ENCODE data around the gene EIF4G1.

The EIF4G1 gene

DNA sequence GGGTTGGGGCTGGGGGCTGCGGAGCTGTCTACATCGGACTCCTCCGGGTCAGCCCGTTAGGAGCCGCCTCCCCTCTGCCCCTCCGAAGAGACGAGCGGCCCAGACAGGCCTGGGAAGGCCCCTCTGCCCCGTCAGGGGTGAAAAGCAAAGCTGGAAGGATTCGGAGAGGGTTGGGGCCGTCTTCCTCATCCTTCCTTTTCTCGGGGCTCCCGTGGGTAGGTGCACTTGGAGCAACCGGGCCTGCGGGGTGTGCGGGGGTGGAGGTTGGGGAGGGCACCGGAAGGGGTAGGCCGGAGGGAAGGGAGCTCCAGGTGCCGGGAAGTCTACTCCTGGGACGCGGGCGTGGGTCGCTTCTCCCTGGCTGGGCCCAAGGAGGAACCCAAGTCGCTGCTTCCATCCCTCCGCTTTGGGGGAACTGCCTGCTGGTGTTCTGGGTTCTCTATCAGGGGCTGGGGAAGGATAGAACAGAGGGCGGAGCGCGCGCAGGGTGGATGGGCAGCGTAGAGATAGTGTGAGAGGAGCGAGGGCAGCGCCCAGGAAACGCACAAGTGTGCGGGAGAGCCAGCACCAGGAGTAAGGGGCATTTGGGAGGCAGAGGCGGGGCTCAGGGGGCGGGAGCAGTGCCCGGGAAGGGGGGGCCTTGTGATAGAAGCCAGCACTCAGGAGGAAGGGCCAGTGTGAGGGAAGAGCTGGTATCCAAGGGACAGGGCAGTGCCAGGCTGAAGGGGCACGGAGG, 47.7 kb downstream of the EIF4G1 start:
- H2AFZ ChIP-seq (ENCODE audit: low read depth, low read length): peak overlapping the region; percentile 96
- DNase-seq: peak; percentile 60

DNA sequence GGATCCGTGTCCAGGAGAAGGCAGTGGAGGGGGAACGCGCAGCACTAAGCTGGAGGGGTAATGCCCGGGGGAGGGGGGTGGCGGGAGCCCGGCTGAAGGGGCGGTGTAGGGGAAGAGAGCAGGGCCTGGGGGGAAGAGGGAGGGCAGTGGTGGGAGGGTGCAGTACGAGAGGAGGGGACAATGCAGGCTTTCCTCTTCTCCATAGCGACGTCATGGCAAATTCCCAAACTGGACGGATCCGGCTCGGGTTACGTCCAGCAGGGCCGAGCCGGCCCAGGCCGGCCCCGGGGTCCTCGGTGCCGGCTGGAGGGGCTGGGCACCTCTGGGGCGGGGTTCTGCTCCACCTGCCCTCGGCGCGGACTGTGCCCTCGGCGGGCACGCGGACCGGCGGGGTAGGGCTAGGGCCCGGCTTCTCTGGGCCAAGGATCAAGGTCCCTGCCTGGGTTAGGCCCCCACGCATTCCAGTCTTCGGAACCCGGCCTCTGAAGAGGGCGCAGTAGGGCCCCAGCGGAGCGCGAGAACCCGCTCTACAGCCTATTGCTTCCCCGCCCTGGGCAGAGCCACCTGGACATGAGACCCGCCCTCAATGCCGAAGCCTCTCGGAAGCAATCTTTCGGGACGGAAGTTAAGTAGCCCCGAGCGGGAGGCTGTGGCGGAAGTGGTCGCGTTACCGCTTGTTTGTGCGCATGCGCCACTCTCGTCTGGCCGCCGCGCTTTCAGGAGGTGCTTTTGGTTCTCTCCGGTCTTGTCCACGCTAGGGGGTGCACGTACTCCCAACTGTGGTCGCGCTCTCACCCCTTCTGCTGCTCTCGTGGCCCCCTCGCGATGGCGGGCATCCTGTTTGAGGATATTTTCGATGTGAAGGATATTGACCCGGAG, 48.5 kb downstream of the EIF4G1 start:
- no peaks in the 10 kb centered on the region for H3K9me3 ChIP-seq (ENCODE audit: insufficient read depth, low read length, severe bottlenecking)
- H3K4me3 ChIP-seq (ENCODE audit: low read depth in 1 of 2, low read length in 2 of 2): peak overlapping the region; percentile 43 to 95
- peaks cover 30% of the 10 kb centered on the region for H4K20me1 ChIP-seq (ENCODE audit: insufficient read depth, low read length)
- H2AFZ ChIP-seq (ENCODE audit: low read depth, low read length): peak overlapping the region; percentile 96
- ATAC-seq (ENCODE audit: insufficient read depth, low read depth) (peak; percentile 83), DNase-seq (peak; percentile 96)
- H3K4me2 ChIP-seq (ENCODE audit: insufficient read depth, low read length): peak overlapping the region; percentile 87
- H3K9ac ChIP-seq (ENCODE audit: low read depth, low read length): peak overlapping the region; percentile 89
- peaks cover 27% of the 10 kb centered on the region for H3K36me3 ChIP-seq (ENCODE audit: insufficient read depth, low read length)
- H3K27me3 ChIP-seq (ENCODE audit: insufficient read depth, low read length, poor library complexity): no peaks in the 10 kb centered on the region
- peak overlapping the region; percentile 88 for H3K27ac ChIP-seq (ENCODE audit: low read length)
- H3K4me1 ChIP-seq (ENCODE audit: insufficient read depth, low read length): peaks cover 34% of the 10 kb centered on the region
- peaks cover 39% of the 10 kb centered on the region for H3K79me2 ChIP-seq (ENCODE audit: insufficient read depth, low read length)
- TF ChIP-seq CTCF (IDR thresholded peaks at IDR 0.05; ENCODE audit: borderline replicate concordance, extremely low read depth, low read length, poor library complexity, severe bottlenecking) (peak; percentile 75), EZH2 (IDR thresholded peaks at IDR 0.05; ENCODE audit: borderline replicate concordance, low read depth, low read length, severe bottlenecking) (no peak)

More for the DNA sequence above, 47.7 kb downstream of the EIF4G1 start:
- peaks cover 34% of the 10 kb centered on the region for H3K4me1 ChIP-seq (ENCODE audit: insufficient read depth, low read length)
- H3K4me3 ChIP-seq (ENCODE audit: low read depth in 1 of 2, low read length in 2 of 2): peak overlapping the region; percentile 43 to 95
- peak; percentile 20 for ATAC-seq (ENCODE audit: insufficient read depth, low read depth)
- peak overlapping the region; percentile 88 for H3K27ac ChIP-seq (ENCODE audit: low read length)
- H3K36me3 ChIP-seq (ENCODE audit: insufficient read depth, low read length): peaks cover 21% of the 10 kb centered on the region
- peaks cover 27% of the 10 kb centered on the region for H4K20me1 ChIP-seq (ENCODE audit: insufficient read depth, low read length)
- peak overlapping the region; percentile 87 for H3K4me2 ChIP-seq (ENCODE audit: insufficient read depth, low read length)
- peaks cover 39% of the 10 kb centered on the region for H3K79me2 ChIP-seq (ENCODE audit: insufficient read depth, low read length)
- no peaks in the 10 kb centered on the region for H3K27me3 ChIP-seq (ENCODE audit: insufficient read depth, low read length, poor library complexity)
- TF ChIP-seq CTCF (IDR thresholded peaks at IDR 0.05; ENCODE audit: borderline replicate concordance, extremely low read depth, low read length, poor library complexity, severe bottlenecking): no peak
- TF ChIP-seq EZH2 (IDR thresholded peaks at IDR 0.05; ENCODE audit: borderline replicate concordance, low read depth, low read length, severe bottlenecking): no peak
- H3K9me3 ChIP-seq (ENCODE audit: insufficient read depth, low read length, severe bottlenecking): no peaks in the 10 kb centered on the region
- H3K9ac ChIP-seq (ENCODE audit: low read depth, low read length): peak overlapping the region; percentile 89

DNA sequence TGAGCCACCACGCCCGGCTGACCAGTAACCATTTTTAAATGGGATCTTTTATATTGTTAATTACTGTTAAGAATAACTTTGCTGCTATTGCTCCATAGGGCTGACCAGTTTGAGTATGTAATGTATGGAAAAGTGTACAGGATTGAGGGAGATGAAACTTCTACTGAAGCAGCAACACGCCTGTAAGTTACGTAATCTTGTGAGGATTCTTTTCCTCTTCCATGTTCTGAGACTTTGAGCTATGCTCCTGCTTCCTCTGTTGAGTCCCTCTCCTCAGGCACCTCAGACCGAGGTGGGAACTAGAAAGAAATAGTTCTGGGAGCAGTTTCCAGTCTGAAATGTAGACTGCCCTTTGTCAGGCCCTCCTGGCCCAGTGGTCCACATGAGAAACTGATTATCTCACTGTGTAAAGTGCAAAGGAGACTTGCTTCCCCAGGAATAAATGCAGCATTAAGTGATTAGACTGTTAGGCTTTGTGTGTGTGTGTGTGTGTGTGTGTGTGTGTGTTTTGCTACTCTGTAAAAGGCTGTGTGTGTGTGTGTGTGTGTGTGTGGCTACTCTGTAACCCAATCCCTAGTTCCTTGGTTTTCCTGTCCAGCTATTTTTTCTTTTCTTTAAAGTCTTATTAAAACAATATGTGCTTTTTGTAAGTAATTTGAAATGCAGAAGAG, 52.3 kb downstream of the EIF4G1 start:
- no peak for DNase-seq
- TF ChIP-seq CTCF (IDR thresholded peaks at IDR 0.05; ENCODE audit: borderline replicate concordance, extremely low read depth, low read length, poor library complexity, severe bottlenecking) (no peak), EZH2 (IDR thresholded peaks at IDR 0.05; ENCODE audit: borderline replicate concordance, low read depth, low read length, severe bottlenecking) (no peak)
- peaks cover 33% of the 10 kb centered on the region for H3K79me2 ChIP-seq (ENCODE audit: insufficient read depth, low read length)
- H3K4me2 ChIP-seq (ENCODE audit: insufficient read depth, low read length): peak overlapping the region; percentile 6; the same call in 1 of the 2 replicates
- H3K36me3 ChIP-seq (ENCODE audit: insufficient read depth, low read length): peaks cover 42% of the 10 kb centered on the region
- no peak overlapping the region for H3K4me3 ChIP-seq (ENCODE audit: low read depth in 1 of 2, low read length in 2 of 2)
- H3K27ac ChIP-seq (ENCODE audit: low read length): no peak overlapping the region
- ATAC-seq (ENCODE audit: insufficient read depth, low read depth): no peak
- no peaks in the 10 kb centered on the region for H3K9me3 ChIP-seq (ENCODE audit: insufficient read depth, low read length, severe bottlenecking)
- no peak overlapping the region for H2AFZ ChIP-seq (ENCODE audit: low read depth, low read length)
- peaks cover 19% of the 10 kb centered on the region for H3K4me1 ChIP-seq (ENCODE audit: insufficient read depth, low read length)
- H3K9ac ChIP-seq (ENCODE audit: low read depth, low read length): no peak overlapping the region
- peaks cover 18% of the 10 kb centered on the region; the same call in 1 of the 2 replicates for H4K20me1 ChIP-seq (ENCODE audit: insufficient read depth, low read length)
- no peaks in the 10 kb centered on the region for H3K27me3 ChIP-seq (ENCODE audit: insufficient read depth, low read length, poor library complexity)

All from DND-41 (cell line).